ENCODE data around the gene DNAH11. TPM values are rescaled to one million over a fixed set of nuclear protein-coding genes. Genes with fewer than 3 reads are reported as not detected.

The DNAH11 gene
- total and polyA plus RNA-seq, 2 of the 4 experiments (the other 2 are of a cell fraction), result not detected

DNA sequence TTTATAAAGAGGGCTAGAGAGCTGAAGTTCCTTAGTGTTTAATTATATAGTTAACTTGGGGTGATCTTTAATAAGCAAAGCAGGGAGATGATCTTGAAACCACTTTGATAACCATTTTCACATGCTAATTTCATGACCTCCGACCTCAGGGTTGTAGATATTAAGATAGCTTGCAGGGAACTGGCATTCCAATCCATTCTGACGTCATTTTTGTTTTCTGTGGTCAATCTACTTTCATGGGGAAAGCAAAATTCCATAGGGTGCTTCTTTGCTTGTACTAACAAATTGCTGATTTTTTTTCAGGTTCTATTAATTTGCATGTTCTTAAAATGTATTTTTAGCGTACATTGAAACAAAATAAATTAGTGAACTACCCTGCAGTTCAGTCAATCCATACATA lies 263.5 kb downstream of the DNAH11 start:
- DNase-seq (no peak), ATAC-seq (ENCODE audit: low read depth) (no peak)
- ChIA-PET CTCF (no interaction called here), POLR2A (ENCODE audit: unreplicated experiment) (no interaction called here)
- no peak overlapping the region for H4K91ac ChIP-seq (ENCODE audit: insufficient read depth, low read depth, low read length)
- H3K9me1 ChIP-seq (ENCODE audit: insufficient read depth, low read length), result no peaks in the 10 kb centered on the region
- no peak overlapping the region for H3K56ac ChIP-seq (ENCODE audit: extremely low read depth, insufficient read depth, low read length)
- no peak overlapping the region for H3K14ac ChIP-seq (replicated peaks; ENCODE audit: low read depth, low read length)
- no peak overlapping the region for H3K4me3 ChIP-seq (ENCODE audit: insufficient read depth, low read depth, low read length)
- no peaks in the 10 kb centered on the region for H3K79me1 ChIP-seq (ENCODE audit: low read depth in 1 of 2, low read length in 2 of 2)
- H3K27ac ChIP-seq (ENCODE audit: insufficient read depth, low read length), result no peak overlapping the region
- no CpG with 5 or more reads among the region's 3 CpGs for WGBS, 2 experiments (ENCODE audit: extremely low coverage in 2 of 2, insufficient read length in 1 of 2)
- H3K9ac ChIP-seq (ENCODE audit: low read depth, low read length), result no peak overlapping the region
- no peaks in the 10 kb centered on the region for H3K9me3 ChIP-seq (ENCODE audit: control insufficient read depth, insufficient read depth, low read length)
- no peak overlapping the region for H2BK5ac ChIP-seq (ENCODE audit: low read depth, low read length, poor library complexity, severe bottlenecking)
- H3K4me2 ChIP-seq (ENCODE audit: low read depth, low read length), result no peak overlapping the region
- in situ Hi-C loops (cut with MboI; ENCODE audit: low sequenced_read_pairs), result no loop called here
- no TSS peak for BruUV-seq (replicated peaks)
- H3K27me3 ChIP-seq (ENCODE audit: control insufficient read depth, insufficient read depth, low read length), result no peaks in the 10 kb centered on the region
- no peak overlapping the region for H2BK120ac ChIP-seq (ENCODE audit: low read depth, low read length)
- no peak overlapping the region for H2BK20ac ChIP-seq (ENCODE audit: low read depth, low read length)
- no peak overlapping the region for H4K5ac ChIP-seq (ENCODE audit: low read depth, low read length)
- H3K36me3 ChIP-seq (ENCODE audit: control insufficient read depth, insufficient read depth, low read length), result no peaks in the 10 kb centered on the region
- intact Hi-C loops (cut with micrococcal nuclease), result no loop called here
- H3K23ac ChIP-seq (ENCODE audit: low read depth, low read length), result no peak overlapping the region
- H2AK5ac ChIP-seq (ENCODE audit: low read depth, low read length), result no peak overlapping the region
- no peak overlapping the region for H2AFZ ChIP-seq (replicated peaks; ENCODE audit: low read length, poor library complexity)
- H2AK9ac ChIP-seq (replicated peaks; ENCODE audit: low read depth, low read length, poor library complexity), result no peak overlapping the region
- dilution Hi-C loops (cut with HindIII; ENCODE audit: low sequenced_read_pairs, unreplicated experiment), result no loop called here
- H3K18ac ChIP-seq (ENCODE audit: low read depth, low read length), result no peak overlapping the region
- TF ChIP-seq POLR2A (IDR thresholded peaks at IDR 0.05; ENCODE audit: low read depth, low read length) (no peak), SMC3 (IDR thresholded peaks at IDR 0.05; ENCODE audit: low read depth, low read length) (no peak), CTCF (conservative IDR thresholded peaks at IDR 0.05; ENCODE audit: low read depth, low read length) (no peak), USF2 (IDR thresholded peaks at IDR 0.05; ENCODE audit: low read depth, low read length) (no peak), CEBPB (IDR thresholded peaks at IDR 0.05; ENCODE audit: low read depth, low read length) (no peak), MAFK (IDR thresholded peaks at IDR 0.05; ENCODE audit: low read depth, low read length) (no peak), RFX5 (IDR thresholded peaks at IDR 0.05; ENCODE audit: low read depth, low read length) (no peak), FOS (IDR thresholded peaks at IDR 0.05; ENCODE audit: low read depth, low read length) (no peak), BHLHE40 (IDR thresholded peaks at IDR 0.05; ENCODE audit: low read depth, low read length) (no peak), RAD21 (IDR thresholded peaks at IDR 0.05; ENCODE audit: low read length) (no peak), MAZ (IDR thresholded peaks at IDR 0.05; ENCODE audit: borderline replicate concordance, low read depth, low read length) (no peak), MXI1 (IDR thresholded peaks at IDR 0.05; ENCODE audit: borderline replicate concordance, low read depth, low read length) (no peak), RCOR1 (IDR thresholded peaks at IDR 0.05; ENCODE audit: insufficient replicate concordance, low read length) (no peak), NFE2L2 (IDR thresholded peaks at IDR 0.05; ENCODE audit: low read depth, low read length) (no peak), CHD1 (IDR thresholded peaks at IDR 0.05; ENCODE audit: low read depth, low read length) (no peak)
- TF ChIP-seq, protein P1, sequence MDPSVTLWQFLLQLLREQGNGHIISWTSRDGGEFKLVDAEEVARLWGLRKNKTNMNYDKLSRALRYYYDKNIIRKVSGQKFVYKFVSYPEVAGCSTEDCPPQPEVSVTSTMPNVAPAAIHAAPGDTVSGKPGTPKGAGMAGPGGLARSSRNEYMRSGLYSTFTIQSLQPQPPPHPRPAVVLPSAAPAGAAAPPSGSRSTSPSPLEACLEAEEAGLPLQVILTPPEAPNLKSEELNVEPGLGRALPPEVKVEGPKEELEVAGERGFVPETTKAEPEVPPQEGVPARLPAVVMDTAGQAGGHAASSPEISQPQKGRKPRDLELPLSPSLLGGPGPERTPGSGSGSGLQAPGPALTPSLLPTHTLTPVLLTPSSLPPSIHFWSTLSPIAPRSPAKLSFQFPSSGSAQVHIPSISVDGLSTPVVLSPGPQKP (IDR thresholded peaks at IDR 0.05; ENCODE audit: borderline replicate concordance, low read depth, low read length), result no peak
- H4K20me1 ChIP-seq (ENCODE audit: insufficient read depth, low read length), result no peaks in the 10 kb centered on the region
- no peak overlapping the region for H2BK15ac ChIP-seq (ENCODE audit: low read depth, low read length)
- no peak overlapping the region for H3K4ac ChIP-seq (ENCODE audit: low read depth, low read length)
- no peaks in the 10 kb centered on the region for H3K4me1 ChIP-seq (ENCODE audit: control insufficient read depth, insufficient read depth, low read length)
- no peak overlapping the region for H4K8ac ChIP-seq (ENCODE audit: low read depth in 2 of 2, low read length in 2 of 2)

All from IMR-90 (cell line).